ENCODE measurements around the gene VPS50.
A peak's percentile ranks its signal among the peaks of the same experiment; 100 is the strongest.
"Not testable (repeated sequence)": the region's sequence is repeated elsewhere in the genome, so short reads cannot be mapped to it uniquely, and the experiment has no call there.

The VPS50 gene

DNA sequence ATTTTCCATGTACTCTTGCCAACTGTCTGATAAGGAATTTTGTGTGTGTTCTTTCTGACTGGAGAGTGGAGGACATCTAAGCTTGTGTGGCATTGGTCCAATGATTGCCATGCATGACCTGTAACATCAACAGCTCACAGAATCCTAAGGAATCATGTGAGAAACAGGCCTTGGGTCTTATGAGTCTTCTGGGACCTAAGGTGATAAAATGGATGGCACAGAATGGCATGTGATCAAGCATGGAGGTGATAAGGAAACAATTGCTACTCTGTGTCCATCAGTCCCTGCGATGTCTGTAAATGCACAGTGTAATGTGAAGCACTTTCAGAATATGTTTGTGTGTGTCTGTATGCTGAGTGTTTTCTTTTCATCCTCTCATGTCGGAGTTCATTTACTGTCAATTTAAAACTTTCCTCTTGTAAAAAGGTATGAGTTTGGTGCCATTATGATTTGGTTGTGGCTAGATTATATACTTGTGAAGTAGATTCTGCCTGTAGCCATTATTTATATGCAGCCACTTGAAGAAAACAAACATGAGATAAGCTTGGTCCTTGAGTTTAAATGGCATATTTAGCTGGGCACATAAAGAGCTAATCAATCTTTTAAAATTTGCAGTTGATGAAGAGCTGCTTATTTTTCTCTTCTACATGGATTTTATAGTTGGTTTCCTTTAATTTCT, 127.5 kb downstream of the VPS50 start:
- Histone ChIP-seq H3K36me3 (ENCODE audit: control insufficient read depth, insufficient read depth, low read length) (peaks cover 3% of the 10 kb centered on the region), H3K27ac (ENCODE audit: low read depth, low read length) (no peak overlapping the region), H3K4me1 (ENCODE audit: control insufficient read depth, insufficient read depth, low read length) (no peaks in the 10 kb centered on the region), H3K9ac (ENCODE audit: low read length) (no peak overlapping the region), H3K27me3 (ENCODE audit: control insufficient read depth, insufficient read depth, low read length) (no peaks in the 10 kb centered on the region), H3K4me3 (ENCODE audit: low read length) (no peak overlapping the region)

DNA sequence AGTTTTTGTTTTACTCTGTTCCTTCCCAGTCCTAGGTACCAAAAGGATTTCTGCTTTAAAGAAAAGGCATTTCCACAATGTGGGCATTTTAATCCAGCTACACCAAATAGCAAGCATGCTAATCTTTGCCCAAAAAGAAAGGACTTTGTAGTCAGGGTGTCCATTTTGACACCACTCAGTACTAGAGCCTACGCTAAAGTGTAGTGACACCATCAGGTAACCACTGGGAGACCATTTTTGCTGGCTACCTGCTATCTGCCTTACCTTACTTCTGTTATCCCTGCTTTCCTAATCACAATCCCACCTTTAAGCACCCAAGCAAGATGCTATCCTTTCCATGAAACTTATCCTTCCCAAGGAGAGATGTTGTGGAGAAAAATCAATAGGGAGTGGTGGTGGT, 129.7 kb downstream of the VPS50 start:
- Histone ChIP-seq H3K4me3 (ENCODE audit: low read length) (no peak overlapping the region), H3K36me3 (ENCODE audit: control insufficient read depth, insufficient read depth, low read length) (no peaks in the 10 kb centered on the region), H3K9ac (ENCODE audit: low read length) (no peak overlapping the region), H3K27me3 (ENCODE audit: control insufficient read depth, insufficient read depth, low read length) (no peaks in the 10 kb centered on the region), H3K27ac (ENCODE audit: low read depth, low read length) (no peak overlapping the region), H3K4me1 (ENCODE audit: control insufficient read depth, insufficient read depth, low read length) (no peaks in the 10 kb centered on the region)

DNA sequence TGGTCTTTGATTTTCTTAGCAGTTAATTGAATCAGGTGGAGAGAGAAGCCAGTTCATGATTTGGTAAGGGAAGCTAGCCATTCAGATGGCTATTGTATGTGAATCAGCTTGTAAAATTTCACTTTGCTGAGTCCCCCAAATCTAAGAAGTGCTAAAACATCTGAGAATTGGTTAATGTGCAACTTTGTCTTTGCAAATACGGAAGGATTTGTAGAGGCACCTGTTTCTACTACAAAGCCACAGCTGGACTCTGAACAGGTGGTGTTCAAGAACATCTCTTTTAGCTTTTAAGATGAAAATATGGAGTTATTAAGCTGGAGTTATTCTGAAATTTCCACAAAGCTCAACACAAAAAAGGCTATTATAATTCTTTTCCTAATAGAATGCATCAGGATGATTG, 132.6 kb downstream of the VPS50 start:
- no peak overlapping the region for H3K9ac ChIP-seq (ENCODE audit: low read length)
- H3K36me3 ChIP-seq (ENCODE audit: control insufficient read depth, insufficient read depth, low read length), result no peaks in the 10 kb centered on the region
- H3K27me3 ChIP-seq (ENCODE audit: control insufficient read depth, insufficient read depth, low read length), result no peaks in the 10 kb centered on the region
- H3K27ac ChIP-seq (ENCODE audit: low read depth, low read length), result no peak overlapping the region
- H3K4me1 ChIP-seq (ENCODE audit: control insufficient read depth, insufficient read depth, low read length), result no peaks in the 10 kb centered on the region
- H3K4me3 ChIP-seq (ENCODE audit: low read length), result no peak overlapping the region

DNA sequence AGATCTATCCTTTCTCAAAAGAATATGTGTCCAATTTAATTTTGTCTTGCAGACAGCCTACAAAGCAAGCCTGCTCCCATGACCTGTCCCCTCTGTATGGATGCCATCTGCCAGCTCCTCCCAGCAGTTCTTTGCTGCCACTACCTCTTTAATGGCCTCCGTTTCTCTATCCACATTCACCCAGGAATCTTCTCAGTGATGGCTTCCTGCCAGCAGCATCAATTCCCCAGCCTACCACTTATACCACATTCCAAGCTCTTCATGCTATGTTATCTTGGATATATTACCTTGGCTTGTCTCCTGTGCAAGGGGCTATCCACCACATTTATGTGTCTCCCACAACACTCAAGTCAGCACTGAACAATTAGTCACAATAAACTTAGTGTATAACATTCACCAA, 133.2 kb downstream of the VPS50 start:
- Histone ChIP-seq H3K4me1 (ENCODE audit: control insufficient read depth, insufficient read depth, low read length) (no peaks in the 10 kb centered on the region), H3K27me3 (ENCODE audit: control insufficient read depth, insufficient read depth, low read length) (no peaks in the 10 kb centered on the region), H3K27ac (ENCODE audit: low read depth, low read length) (no peak overlapping the region), H3K36me3 (ENCODE audit: control insufficient read depth, insufficient read depth, low read length) (no peaks in the 10 kb centered on the region), H3K4me3 (ENCODE audit: low read length) (no peak overlapping the region), H3K9ac (ENCODE audit: low read length) (no peak overlapping the region)

DNA sequence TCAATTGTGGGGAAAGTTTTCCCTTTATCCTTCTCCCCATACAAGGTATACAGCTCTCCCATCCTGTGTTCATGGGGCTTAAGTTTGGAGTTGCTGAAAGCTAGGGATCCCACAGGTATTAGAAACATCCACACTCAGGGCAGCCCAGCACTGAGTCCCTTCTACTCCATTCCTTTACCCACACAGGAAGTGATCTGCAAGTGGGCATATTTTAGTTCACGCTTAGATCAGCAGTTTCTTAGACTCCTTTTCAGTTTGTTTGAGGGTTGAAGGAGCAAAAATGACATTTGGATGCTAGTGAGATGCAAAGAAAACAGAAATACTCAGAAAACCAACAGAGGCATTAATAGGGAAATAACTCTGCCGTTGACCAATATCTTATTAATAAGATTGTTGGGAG, 134.7 kb downstream of the VPS50 start:
- Histone ChIP-seq H3K4me1 (ENCODE audit: control insufficient read depth, insufficient read depth, low read length) (no peaks in the 10 kb centered on the region), H3K36me3 (ENCODE audit: control insufficient read depth, insufficient read depth, low read length) (no peaks in the 10 kb centered on the region), H3K4me3 (ENCODE audit: low read length) (no peak overlapping the region), H3K9ac (ENCODE audit: low read length) (no peak overlapping the region), H3K27me3 (ENCODE audit: control insufficient read depth, insufficient read depth, low read length) (no peaks in the 10 kb centered on the region), H3K27ac (ENCODE audit: low read depth, low read length) (no peak overlapping the region)

DNA sequence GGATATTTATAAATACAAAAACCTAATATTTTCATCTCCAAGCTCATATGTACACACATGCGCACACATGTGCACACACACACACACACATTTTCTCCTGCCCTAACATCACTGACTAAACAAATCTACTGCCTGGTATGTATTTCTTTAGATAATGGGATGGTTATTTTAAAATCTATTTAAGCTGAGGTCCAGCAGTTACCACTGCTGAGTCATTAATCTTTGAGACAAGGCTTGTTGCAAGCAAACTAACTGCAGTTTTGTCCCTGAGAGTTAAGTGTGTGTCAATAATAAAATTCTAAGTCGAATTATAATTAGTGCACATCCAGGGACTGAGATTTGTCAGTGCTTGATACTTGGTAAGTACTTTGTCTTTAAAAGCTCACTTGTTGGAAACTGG, 135.1 kb downstream of the VPS50 start:
- Histone ChIP-seq H3K27ac (ENCODE audit: low read depth, low read length) (no peak overlapping the region), H3K27me3 (ENCODE audit: control insufficient read depth, insufficient read depth, low read length) (no peaks in the 10 kb centered on the region), H3K9ac (ENCODE audit: low read length) (no peak overlapping the region), H3K4me3 (ENCODE audit: low read length) (no peak overlapping the region), H3K4me1 (ENCODE audit: control insufficient read depth, insufficient read depth, low read length) (no peaks in the 10 kb centered on the region), H3K36me3 (ENCODE audit: control insufficient read depth, insufficient read depth, low read length) (no peaks in the 10 kb centered on the region)

DNA sequence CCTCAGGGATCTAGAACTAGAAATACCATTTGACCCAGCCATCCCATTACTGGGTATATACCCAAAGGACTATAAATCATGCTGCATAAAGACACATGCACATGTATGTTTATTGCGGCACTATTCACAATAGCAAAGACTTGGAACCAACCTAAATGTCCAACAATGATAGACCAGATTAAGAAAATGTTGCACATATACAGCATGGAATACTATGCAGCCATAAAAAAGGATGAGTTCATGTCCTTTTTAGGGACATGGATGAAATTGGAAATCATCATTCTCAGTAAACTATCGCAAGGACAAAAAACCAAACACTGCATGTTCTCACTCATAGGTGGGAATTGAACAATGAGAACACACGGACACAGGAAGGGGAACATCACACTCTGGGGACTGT, 138.8 kb downstream of the VPS50 start:
- not testable (repeated sequence) for H3K9ac ChIP-seq (ENCODE audit: low read length); H3K27me3 ChIP-seq (ENCODE audit: control insufficient read depth, insufficient read depth, low read length); H3K4me1 ChIP-seq (ENCODE audit: control insufficient read depth, insufficient read depth, low read length); H3K4me3 ChIP-seq (ENCODE audit: low read length); H3K27ac ChIP-seq (ENCODE audit: low read depth, low read length); H3K36me3 ChIP-seq (ENCODE audit: control insufficient read depth, insufficient read depth, low read length)

DNA sequence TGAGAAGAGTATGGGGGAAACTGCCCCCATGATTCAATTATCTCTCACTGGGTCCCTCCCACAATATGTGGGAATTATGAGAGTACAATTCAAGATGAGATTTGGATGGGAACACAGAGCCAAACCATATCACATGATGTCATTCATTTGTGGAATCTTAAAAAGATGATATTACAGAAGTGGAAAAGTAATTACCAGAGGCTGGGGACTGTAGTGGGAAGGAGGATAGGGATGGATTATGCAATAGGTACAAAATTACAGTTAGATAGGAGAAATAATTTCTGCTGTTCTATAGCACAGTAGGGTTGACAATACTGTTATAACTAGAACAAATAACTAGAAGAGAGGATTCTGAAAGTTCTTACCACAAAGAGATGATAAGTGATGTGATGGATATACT, 141.4 kb downstream of the VPS50 start:
- H3K27ac ChIP-seq (ENCODE audit: low read depth, low read length), result no peak overlapping the region

DNA sequence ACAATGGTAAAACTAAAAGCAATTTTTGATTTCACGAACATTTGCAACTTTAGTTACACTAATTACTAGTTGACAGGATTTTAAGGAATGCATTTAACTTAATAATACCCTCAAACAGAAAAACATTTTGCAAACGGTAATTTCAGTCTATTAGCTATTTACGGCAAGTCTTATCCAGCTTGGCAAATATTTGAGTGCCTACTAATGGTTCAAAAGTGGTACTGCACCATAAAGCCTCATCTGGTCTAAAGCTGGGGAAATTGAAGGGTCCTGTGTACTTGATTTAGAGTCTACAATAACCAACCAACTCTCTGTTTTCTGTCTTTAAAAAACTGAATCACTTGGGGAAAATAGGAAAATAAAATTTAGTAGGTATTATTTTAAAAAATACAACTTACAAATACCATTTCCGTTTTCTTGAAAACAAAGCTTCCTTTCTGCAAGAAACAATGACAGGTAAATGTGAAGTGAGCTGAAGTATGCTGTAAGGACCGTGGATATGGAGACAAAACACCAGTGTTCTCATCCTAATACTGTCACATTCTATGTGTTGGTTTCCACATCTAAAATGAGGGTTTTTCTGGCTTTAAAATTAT, 142.3 kb downstream of the VPS50 start:
- Histone ChIP-seq H3K4me1 (ENCODE audit: control insufficient read depth, insufficient read depth, low read length) (no peaks in the 10 kb centered on the region), H3K9ac (ENCODE audit: low read length) (no peak overlapping the region), H3K4me3 (ENCODE audit: low read length) (no peak overlapping the region), H3K36me3 (ENCODE audit: control insufficient read depth, insufficient read depth, low read length) (no peaks in the 10 kb centered on the region), H3K27me3 (ENCODE audit: control insufficient read depth, insufficient read depth, low read length) (no peaks in the 10 kb centered on the region), H3K27ac (ENCODE audit: low read depth, low read length) (no peak overlapping the region)

More for the DNA sequence above, 141.4 kb downstream of the VPS50 start:
- Histone ChIP-seq H3K4me3 (ENCODE audit: low read length) (no peak overlapping the region), H3K27me3 (ENCODE audit: control insufficient read depth, insufficient read depth, low read length) (no peaks in the 10 kb centered on the region), H3K36me3 (ENCODE audit: control insufficient read depth, insufficient read depth, low read length) (no peaks in the 10 kb centered on the region), H3K4me1 (ENCODE audit: control insufficient read depth, insufficient read depth, low read length) (no peaks in the 10 kb centered on the region), H3K9ac (ENCODE audit: low read length) (no peak overlapping the region)

DNA sequence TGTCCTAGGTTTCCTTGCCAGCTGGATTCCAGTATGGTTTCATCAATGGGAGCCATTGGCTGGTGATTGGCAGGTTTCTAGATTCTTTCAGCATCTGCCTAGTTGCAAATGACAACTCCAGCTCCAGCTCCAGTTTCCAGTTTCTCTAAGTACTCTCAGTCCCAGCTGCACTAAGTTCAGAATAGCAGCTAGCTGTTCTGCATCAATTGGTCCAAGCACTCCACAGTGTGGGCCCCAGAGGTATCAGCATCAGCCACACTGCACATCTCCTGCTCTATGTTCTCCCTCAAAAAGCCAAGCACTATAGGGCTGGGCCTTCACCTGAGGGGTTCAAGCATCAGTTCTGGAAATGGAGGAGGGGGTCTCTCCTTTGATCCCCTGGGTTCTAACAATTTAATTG, 143.4 kb downstream of the VPS50 start:
- Histone ChIP-seq H3K27me3 (ENCODE audit: control insufficient read depth, insufficient read depth, low read length) (no peaks in the 10 kb centered on the region), H3K9ac (ENCODE audit: low read length) (no peak overlapping the region), H3K4me1 (ENCODE audit: control insufficient read depth, insufficient read depth, low read length) (no peaks in the 10 kb centered on the region), H3K27ac (ENCODE audit: low read depth, low read length) (no peak overlapping the region), H3K4me3 (ENCODE audit: low read length) (no peak overlapping the region), H3K36me3 (ENCODE audit: control insufficient read depth, insufficient read depth, low read length) (no peaks in the 10 kb centered on the region)

DNA sequence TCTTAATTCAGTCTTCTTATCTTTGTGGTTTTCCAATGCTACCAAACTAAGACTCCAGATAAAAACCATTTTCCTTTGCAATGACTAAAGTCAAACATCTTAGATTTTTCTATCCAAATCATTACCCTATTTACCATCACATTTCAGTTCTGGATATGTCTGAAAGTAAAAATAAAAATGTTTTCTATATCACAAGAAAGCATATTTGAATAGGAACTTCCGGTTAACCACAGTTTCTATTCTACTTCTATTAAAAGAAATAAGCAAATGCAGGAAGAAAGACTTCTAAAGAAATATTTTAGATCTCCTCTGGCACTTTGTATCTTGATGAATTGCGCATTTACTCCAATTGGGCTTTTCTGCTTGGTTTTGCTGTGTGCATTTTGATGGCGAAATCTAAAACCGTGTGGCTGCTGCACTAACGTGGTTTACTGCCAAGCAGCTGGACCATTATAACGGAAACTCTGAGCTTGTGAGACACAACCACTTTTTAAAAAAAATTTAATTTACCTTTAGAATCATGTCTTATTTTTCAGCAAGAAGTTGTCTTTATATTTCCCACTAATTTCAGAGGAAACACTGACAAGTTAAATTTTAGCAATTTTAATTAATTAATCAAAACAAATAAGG, 146.1 kb downstream of the VPS50 start:
- no peak overlapping the region for H3K9ac ChIP-seq (ENCODE audit: low read length)
- no peak overlapping the region for H3K4me3 ChIP-seq (ENCODE audit: low read length)
- H3K4me1 ChIP-seq (ENCODE audit: control insufficient read depth, insufficient read depth, low read length), result no peaks in the 10 kb centered on the region
- no peaks in the 10 kb centered on the region for H3K27me3 ChIP-seq (ENCODE audit: control insufficient read depth, insufficient read depth, low read length)
- H3K27ac ChIP-seq (ENCODE audit: low read depth, low read length), result no peak overlapping the region
- no peaks in the 10 kb centered on the region for H3K36me3 ChIP-seq (ENCODE audit: control insufficient read depth, insufficient read depth, low read length)

DNA sequence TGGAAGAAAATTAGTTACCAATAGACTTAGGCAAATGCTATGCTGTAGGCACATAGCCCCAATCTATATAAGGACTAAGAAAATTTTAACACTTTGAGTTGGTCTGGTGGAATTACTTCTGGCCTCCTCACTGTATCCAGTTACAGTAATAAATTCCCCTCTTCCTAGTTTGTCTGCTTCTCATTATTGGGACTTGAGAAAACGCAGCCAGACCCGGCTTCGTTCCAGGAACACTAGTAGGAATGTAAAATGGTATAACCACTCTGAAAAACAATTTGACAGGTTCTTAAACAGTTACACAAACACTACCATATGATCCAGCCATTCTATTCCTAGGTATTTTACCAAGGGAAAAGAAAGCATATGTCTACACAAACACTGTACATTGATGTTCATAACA, 150.2 kb downstream of the VPS50 start:
- Histone ChIP-seq H3K27ac (ENCODE audit: low read depth, low read length) (peak overlapping the region; percentile 6), H3K9ac (ENCODE audit: low read length) (no peak overlapping the region), H3K27me3 (ENCODE audit: control insufficient read depth, insufficient read depth, low read length) (no peaks in the 10 kb centered on the region), H3K36me3 (ENCODE audit: control insufficient read depth, insufficient read depth, low read length) (no peaks in the 10 kb centered on the region), H3K4me3 (ENCODE audit: low read length) (no peak overlapping the region), H3K4me1 (ENCODE audit: control insufficient read depth, insufficient read depth, low read length) (no peaks in the 10 kb centered on the region)

DNA sequence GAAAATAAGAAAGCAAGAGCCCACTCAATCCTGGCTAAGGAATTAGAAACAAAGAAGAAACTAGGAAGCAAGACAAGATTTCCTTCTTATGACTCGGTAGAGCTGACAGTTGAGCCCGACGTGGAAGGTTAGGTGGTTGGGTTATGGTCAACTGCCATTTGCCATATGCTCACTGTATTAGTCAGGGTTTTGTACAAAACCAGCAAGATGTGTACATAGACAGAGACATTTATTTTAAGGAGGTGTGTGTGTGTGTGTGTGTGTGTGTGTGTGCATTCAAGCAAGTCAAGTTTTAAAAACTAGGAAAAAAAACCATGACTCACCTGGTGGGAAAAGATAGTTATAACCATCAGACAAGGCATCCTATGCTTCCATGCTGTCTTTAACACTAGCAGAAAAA, 158.5 kb downstream of the VPS50 start:
- H3K4me1 ChIP-seq (ENCODE audit: control insufficient read depth, insufficient read depth, low read length), result no peaks in the 10 kb centered on the region
- no peak overlapping the region for H3K4me3 ChIP-seq (ENCODE audit: low read length)
- H3K27me3 ChIP-seq (ENCODE audit: control insufficient read depth, insufficient read depth, low read length), result no peaks in the 10 kb centered on the region
- H3K9ac ChIP-seq (ENCODE audit: low read length), result no peak overlapping the region
- H3K27ac ChIP-seq (ENCODE audit: low read depth, low read length), result no peak overlapping the region
- no peaks in the 10 kb centered on the region for H3K36me3 ChIP-seq (ENCODE audit: control insufficient read depth, insufficient read depth, low read length)

All from rectal smooth muscle tissue (tissue), 1 donor.